Activated CD4-positive, alpha-beta T cell treated with anti-CD3 and anti-CD28 coated beads, Interleukin-2, amount 50 U/mL, for 24 hours (primary cell): ENCODE results near the gene SVOPL.
"Not testable (repeated sequence)": the region's sequence is repeated elsewhere in the genome, so short reads cannot be mapped to it uniquely, and the experiment has no call there.

Experiments
- DNase-seq, 2 donors: peaks; one replicate each; pipeline ENCODE4 v3.0.0-alpha.2; 2020; ENCODE audit warnings: low read depth in 1 of 2, low spot score in 1 of 2

SVOPL gene

GRCh38 chr7:138700857-138701536, at the start of gene SVOPL:
Gene SVOPL, minus strand, starts transcription at chr7:138701362. Its CDS starts 22,317 bp downstream, at chr7:138679045.
- DNase-seq, result no peak

- DNase-seq, result no peak
These were observed 49.3 kb upstream of the SVOPL start for GRCh38 chr7:138750473-138750872.

GRCh38 chr7:138749960-138750359, 48.8 kb upstream of the SVOPL start:
- no peak for DNase-seq

- no peak for DNase-seq
These were observed 47.5 kb upstream of the SVOPL start for GRCh38 chr7:138748666-138749065.

GRCh38 chr7:138746073-138746472, 44.9 kb upstream of the SVOPL start:
- DNase-seq, result no peak

- no peak for DNase-seq
These were observed 44.0 kb upstream of the SVOPL start for GRCh38 chr7:138745189-138745588.

- no peak for DNase-seq
These were observed 40.2 kb upstream of the SVOPL start for GRCh38 chr7:138741453-138741735.

GRCh38 chr7:138739859-138740258, 38.7 kb upstream of the SVOPL start:
- no peak for DNase-seq

- peak; percentile 63 to 74 for DNase-seq
These were observed 37.6 kb upstream of the SVOPL start for GRCh38 chr7:138738551-138739335.

- DNase-seq, result no peak
These were observed 37.0 kb upstream of the SVOPL start for GRCh38 chr7:138738114-138738513.

GRCh38 chr7:138735399-138735798, 34.2 kb upstream of the SVOPL start:
- no peak for DNase-seq

- not testable (repeated sequence) for DNase-seq
These were observed 30.6 kb upstream of the SVOPL start for GRCh38 chr7:138731733-138732132.

GRCh38 chr7:138729444-138729843, 28.3 kb upstream of the SVOPL start:
- DNase-seq, result no peak

- DNase-seq, result no peak
These were observed 26.4 kb upstream of the SVOPL start for GRCh38 chr7:138727336-138728099.

GRCh38 chr7:138726288-138726687, 25.1 kb upstream of the SVOPL start:
- no peak for DNase-seq

- DNase-seq, result no peak
These were observed 19.1 kb upstream of the SVOPL start for GRCh38 chr7:138720286-138720685.

- no peak for DNase-seq
These were observed 15.7 kb upstream of the SVOPL start for GRCh38 chr7:138716889-138717288.

- no peak for DNase-seq
These were observed 12.0 kb upstream of the SVOPL start for GRCh38 chr7:138713191-138713590.

GRCh38 chr7:138712652-138713051, 11.5 kb upstream of the SVOPL start:
- DNase-seq, result no peak

- no peak for DNase-seq
These were observed 9.6 kb upstream of the SVOPL start for GRCh38 chr7:138710536-138711385.

- no peak for DNase-seq
These were observed 4.0 kb upstream of the SVOPL start for GRCh38 chr7:138705167-138705566.
